ENCODE data around the gene BIN1. TPM values are rescaled to one million over a fixed set of nuclear protein-coding genes. Genes with fewer than 3 reads are reported as not detected.

Gene BIN1
- total RNA-seq, 1 donor from 2014 or later: 90.9 TPM

DNA sequence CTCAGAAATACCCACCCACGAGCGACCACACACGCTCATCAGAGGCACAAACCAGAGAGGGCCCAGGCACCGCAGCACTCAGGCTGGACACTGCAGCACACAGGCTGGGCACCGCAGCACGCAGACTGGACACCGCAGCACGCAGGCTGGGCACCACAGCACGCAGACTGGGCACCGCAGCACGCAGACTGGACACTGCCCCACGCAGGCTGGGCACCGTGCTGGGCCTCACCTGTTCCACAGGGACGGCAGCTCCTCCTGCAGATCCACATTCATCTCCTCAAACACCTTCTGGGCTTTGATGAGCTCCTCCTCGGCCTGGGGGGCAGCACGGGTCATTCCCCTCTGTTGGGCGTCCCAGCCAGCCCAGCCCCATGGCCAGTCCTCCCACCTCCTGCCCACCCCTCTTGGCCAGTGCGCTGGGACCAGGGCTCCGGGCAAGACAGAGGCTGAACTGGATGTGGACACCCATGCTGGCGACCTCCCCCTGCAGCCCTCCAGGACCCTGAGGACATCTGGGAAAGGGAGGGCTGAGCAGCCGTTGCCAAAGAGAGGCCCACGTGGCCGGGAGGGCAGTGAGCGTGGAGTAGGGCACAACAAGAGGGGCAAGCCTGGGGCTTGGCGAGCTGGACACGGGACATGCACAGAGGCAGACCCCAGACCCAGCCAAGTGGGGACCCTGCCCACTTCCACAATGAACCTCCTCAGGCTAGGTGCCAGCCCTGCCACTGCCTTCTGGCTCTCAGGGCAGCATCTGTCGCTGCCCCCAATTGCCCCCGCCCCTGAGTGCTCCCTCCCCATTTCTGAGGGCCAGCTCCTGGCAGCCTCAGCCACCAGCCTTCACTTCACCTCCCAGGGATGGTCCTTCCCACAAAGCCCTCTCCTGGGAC, 43.0 kb downstream of the BIN1 start:
- no peak for DNase-seq (ENCODE audit: low read depth)
- peaks cover 1% of the 10 kb centered on the region for H3K36me3 ChIP-seq (ENCODE audit: control insufficient read depth, insufficient read depth, low read length)
- H3K27me3 ChIP-seq (ENCODE audit: control insufficient read depth, insufficient read depth, low read length): no peaks in the 10 kb centered on the region
- no peak overlapping the region for H3K4me3 ChIP-seq (ENCODE audit: low read depth, low read length)
- TF ChIP-seq, protein P1, sequence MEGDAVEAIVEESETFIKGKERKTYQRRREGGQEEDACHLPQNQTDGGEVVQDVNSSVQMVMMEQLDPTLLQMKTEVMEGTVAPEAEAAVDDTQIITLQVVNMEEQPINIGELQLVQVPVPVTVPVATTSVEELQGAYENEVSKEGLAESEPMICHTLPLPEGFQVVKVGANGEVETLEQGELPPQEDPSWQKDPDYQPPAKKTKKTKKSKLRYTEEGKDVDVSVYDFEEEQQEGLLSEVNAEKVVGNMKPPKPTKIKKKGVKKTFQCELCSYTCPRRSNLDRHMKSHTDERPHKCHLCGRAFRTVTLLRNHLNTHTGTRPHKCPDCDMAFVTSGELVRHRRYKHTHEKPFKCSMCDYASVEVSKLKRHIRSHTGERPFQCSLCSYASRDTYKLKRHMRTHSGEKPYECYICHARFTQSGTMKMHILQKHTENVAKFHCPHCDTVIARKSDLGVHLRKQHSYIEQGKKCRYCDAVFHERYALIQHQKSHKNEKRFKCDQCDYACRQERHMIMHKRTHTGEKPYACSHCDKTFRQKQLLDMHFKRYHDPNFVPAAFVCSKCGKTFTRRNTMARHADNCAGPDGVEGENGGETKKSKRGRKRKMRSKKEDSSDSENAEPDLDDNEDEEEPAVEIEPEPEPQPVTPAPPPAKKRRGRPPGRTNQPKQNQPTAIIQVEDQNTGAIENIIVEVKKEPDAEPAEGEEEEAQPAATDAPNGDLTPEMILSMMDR (IDR thresholded peaks at IDR 0.05; ENCODE audit: insufficient read depth, low read length, poor library complexity, severe bottlenecking): no peak

DNA sequence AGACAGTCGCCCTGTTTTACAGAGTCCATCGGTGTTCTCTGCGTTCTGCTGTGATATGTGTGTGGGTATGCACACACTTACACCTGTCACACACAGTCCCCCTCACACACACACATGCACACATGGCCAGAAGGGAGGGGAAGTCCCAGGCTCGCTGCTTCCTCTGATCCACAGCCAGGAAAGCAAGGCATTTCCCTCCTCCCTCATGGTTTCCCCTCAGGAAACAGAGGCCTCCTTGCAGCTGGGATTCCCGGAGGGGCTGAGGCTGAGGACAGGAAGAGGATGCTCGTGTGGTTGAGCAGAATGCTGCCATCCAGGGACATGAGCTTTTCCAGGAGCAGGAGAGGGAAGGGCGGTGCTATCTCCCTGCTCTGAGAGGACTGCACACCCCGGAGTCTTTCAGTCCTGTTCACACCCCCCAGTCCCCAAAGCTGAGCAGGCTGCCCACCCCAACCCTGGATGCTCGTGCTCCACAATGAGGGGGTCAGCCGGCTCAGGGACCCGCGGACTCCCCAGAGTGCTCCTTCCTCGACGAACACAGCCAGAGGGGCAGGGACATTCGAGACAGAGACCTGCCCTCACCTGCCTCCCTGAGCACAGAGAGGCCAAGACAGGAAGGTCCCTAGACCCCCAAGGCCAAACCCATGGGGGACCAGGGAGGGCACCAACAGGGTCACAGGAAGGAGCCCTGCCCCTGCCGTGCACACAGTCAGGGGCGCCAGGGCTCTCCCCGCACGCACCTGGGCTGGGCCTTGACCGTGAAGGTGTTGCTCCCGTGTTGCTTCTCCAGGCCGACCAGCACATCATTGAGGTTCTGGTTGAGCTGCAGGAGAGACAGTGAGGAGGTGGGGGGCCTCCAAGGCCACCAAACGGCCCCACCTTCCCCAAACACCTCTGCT, 45.3 kb downstream of the BIN1 start:
- DNase-seq (ENCODE audit: low read depth): no peak
- H3K36me3 ChIP-seq (ENCODE audit: control insufficient read depth, insufficient read depth, low read length): no peaks in the 10 kb centered on the region
- TF ChIP-seq, protein P1 (IDR thresholded peaks at IDR 0.05; ENCODE audit: insufficient read depth, low read length, poor library complexity, severe bottlenecking): no peak

DNA sequence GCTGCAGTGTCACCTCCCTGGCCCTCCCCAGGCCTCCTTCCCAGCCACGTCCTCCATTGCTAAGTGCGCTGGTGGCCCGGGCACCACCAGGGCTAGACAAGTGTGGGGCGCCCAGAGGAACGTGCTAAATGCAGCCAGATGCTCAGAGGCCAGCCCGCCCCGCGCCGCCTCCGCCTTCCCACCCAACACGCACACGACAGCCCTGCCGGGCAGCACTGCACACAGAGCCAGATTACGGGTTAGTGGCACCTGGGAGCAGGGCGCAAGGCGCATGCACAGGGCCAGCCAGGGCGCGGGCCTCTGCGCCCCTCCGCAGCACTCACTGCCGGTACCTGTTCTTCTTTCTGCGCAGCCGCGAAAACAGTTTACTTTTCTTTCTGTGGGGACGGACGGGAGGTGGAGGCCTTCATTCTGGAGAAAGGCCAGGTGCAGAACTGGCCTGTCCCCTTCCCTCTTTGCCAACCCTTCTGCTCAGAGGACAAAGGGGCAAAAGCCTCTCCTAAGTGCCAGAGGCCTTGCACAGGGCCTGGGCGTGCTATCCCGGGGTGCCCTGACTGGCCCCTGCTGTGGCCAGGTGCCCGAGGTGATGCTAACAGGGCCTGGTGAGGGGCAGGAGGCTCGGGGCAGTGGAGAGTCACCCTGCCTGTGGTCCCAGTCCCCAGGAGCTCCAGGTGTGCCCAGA, 46.5 kb downstream of the BIN1 start:
- Histone ChIP-seq H3K36me3 (ENCODE audit: control insufficient read depth, insufficient read depth, low read length) (no peaks in the 10 kb centered on the region), H3K4me3 (ENCODE audit: low read depth, low read length) (no peak overlapping the region), H3K27me3 (ENCODE audit: control insufficient read depth, insufficient read depth, low read length) (no peaks in the 10 kb centered on the region)
- no peak for DNase-seq (ENCODE audit: low read depth)
- TF ChIP-seq, protein P1 (IDR thresholded peaks at IDR 0.05; ENCODE audit: insufficient read depth, low read length, poor library complexity, severe bottlenecking): no peak

More for the DNA sequence above, 45.3 kb downstream of the BIN1 start:
- no peaks in the 10 kb centered on the region for H3K27me3 ChIP-seq (ENCODE audit: control insufficient read depth, insufficient read depth, low read length)
- no peak overlapping the region for H3K4me3 ChIP-seq (ENCODE audit: low read depth, low read length)

DNA sequence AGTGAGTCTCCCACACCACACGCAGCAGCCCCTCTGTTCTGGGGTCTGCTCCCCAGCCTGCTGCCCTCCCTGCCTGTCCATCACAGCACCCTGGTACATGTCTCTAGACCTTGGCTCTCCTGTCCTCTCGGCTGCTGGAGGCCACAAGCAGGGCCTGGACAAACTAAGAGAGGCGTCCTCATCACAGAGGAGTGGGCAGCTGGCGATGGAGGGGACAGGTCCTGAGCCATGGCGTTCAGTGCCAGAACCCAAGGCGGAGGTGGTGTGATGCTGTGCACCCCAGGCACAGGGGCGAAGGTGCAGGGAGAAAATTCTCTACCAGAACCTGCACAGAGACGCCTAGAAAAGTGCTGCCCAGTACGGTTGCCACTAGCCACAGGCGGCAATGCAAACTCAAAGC, 47.4 kb downstream of the BIN1 start:
- DNase-seq (ENCODE audit: low read depth): no peak

DNA sequence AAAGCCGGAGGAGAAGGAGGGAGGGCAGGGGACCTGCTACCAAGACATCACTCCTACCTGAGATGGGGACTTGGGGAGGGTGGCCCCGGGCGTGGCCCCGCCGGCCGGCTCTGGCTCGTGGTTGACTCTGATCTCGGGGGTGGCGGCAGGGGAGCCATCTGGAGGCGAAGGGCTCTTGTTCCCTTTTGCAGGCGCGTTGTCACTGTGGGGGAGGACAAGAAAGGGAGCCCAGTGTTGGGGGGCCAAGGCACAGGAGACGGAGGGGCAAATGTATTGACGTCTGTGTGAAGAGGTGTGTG, 48.1 kb downstream of the BIN1 start:
- TF ChIP-seq, protein P1 (IDR thresholded peaks at IDR 0.05; ENCODE audit: insufficient read depth, low read length, poor library complexity, severe bottlenecking): no peak

More for the DNA sequence above, 47.4 kb downstream of the BIN1 start:
- H3K27me3 ChIP-seq (ENCODE audit: control insufficient read depth, insufficient read depth, low read length): no peaks in the 10 kb centered on the region
- H3K36me3 ChIP-seq (ENCODE audit: control insufficient read depth, insufficient read depth, low read length): no peaks in the 10 kb centered on the region
- TF ChIP-seq, protein P1 (IDR thresholded peaks at IDR 0.05; ENCODE audit: insufficient read depth, low read length, poor library complexity, severe bottlenecking): no peak
- H3K4me3 ChIP-seq (ENCODE audit: low read depth, low read length): no peak overlapping the region

More for the DNA sequence above, 48.1 kb downstream of the BIN1 start:
- Histone ChIP-seq H3K4me3 (ENCODE audit: low read depth, low read length) (no peak overlapping the region), H3K36me3 (ENCODE audit: control insufficient read depth, insufficient read depth, low read length) (no peaks in the 10 kb centered on the region), H3K27me3 (ENCODE audit: control insufficient read depth, insufficient read depth, low read length) (no peaks in the 10 kb centered on the region)
- DNase-seq (ENCODE audit: low read depth): no peak

Measured in kidney epithelial cell (primary cell).